Neural crest cell (in vitro differentiated cells): Measurements from ENCODE around the gene IFT122. TPM values are rescaled to one million over a fixed set of nuclear protein-coding genes. Genes with fewer than 3 reads are reported as not detected.

ENCODE experiments used
- DNase-seq: peaks from one replicate; pipeline ENCODE4 v3.0.0; 2021; ENCODE audit warnings: low read depth, mixed read lengths, low spot score
- H3K27ac Mint-ChIP-seq: one replicate; pipeline ENCODE4 v1.8.0; 2021; ENCODE audit warnings: mild to moderate bottlenecking, mixed read lengths; ENCODE audit not compliant: unreplicated experiment
- H3K27me3 Mint-ChIP-seq: 2 replicates; pipeline ENCODE4 v1.8.0; 2021; ENCODE audit warnings: low read depth, mild to moderate bottlenecking, mixed read lengths
- H3K36me3 Mint-ChIP-seq: 2 replicates; pipeline ENCODE4 v1.8.0; 2021; ENCODE audit warnings: low read depth, mild to moderate bottlenecking, mixed read lengths
- H3K4me1 Mint-ChIP-seq: 2 replicates; pipeline ENCODE4 v1.8.0; 2021; ENCODE audit warnings: mixed read lengths
- H3K4me3 Mint-ChIP-seq: one replicate; pipeline ENCODE4 v1.8.0; 2021; ENCODE audit warnings: mild to moderate bottlenecking, mixed read lengths
- H3K9me3 Mint-ChIP-seq: 2 replicates; pipeline ENCODE4 v1.8.0; 2021; ENCODE audit warnings: mixed read lengths
- CTCF ChIP-seq: fragments of 200-600 bp; sonication (generic); conservative IDR thresholded peaks from 2 replicates; pipeline ENCODE4 v1.5.0; 2021; ENCODE audit warnings: antibody characterized with exemption, mild to moderate bottlenecking
- total RNA-seq: library from RNA; stranded (reverse); gene quantifications from 2 replicates; pipeline ENCODE4 v1.2.1, GENCODE V29; 2021

IFT122 gene
- total RNA-seq, 1 donor from 2014 or later, result 44.9 TPM

- no peak overlapping the region for H3K27ac Mint-ChIP-seq
Observed at GRCh38 chr3:129567939-129568338, 127.9 kb downstream of the IFT122 start.

GRCh38 chr3:129569856-129570255 is 129.8 kb downstream of the IFT122 start:
- Mint-ChIP-seq H3K9me3 (no peaks in the 10 kb centered on the region), H3K4me1 (no peaks in the 10 kb centered on the region), H3K36me3 (no peaks in the 10 kb centered on the region), H3K27ac (no peak overlapping the region), H3K27me3 (no peaks in the 10 kb centered on the region), H3K4me3 (no peak overlapping the region)
- no peak for DNase-seq
- no peak for TF ChIP-seq CTCF

More at GRCh38 chr3:129567939-129568338, 127.9 kb downstream of the IFT122 start:
- no peak for DNase-seq
- no peaks in the 10 kb centered on the region for H3K9me3 Mint-ChIP-seq
- TF ChIP-seq CTCF, result no peak
- H3K27me3 Mint-ChIP-seq, result no peaks in the 10 kb centered on the region
- no peak overlapping the region for H3K4me3 Mint-ChIP-seq
- H3K4me1 Mint-ChIP-seq, result no peaks in the 10 kb centered on the region
- no peaks in the 10 kb centered on the region for H3K36me3 Mint-ChIP-seq

Other genes starting within 250 kb of the IFT122 start
- 116 and 122 TPM in 2 replicates for gene COPG1, start 190.6 kb upstream of the IFT122 start, total RNA-seq
- 61.2 and 62.9 TPM in 2 replicates for gene HMCES, start 161.4 kb upstream of the IFT122 start, total RNA-seq
- gene EFCAB12, start 11.6 kb upstream of the IFT122 start, total RNA-seq, result 3.1 and 4.0 TPM in 2 replicates
- gene MBD4, start 276 bp upstream of the IFT122 start, total RNA-seq, result 37.8 and 39.5 TPM in 2 replicates
- not detected in 2 replicates for gene RHO, start 88.4 kb downstream of the IFT122 start, total RNA-seq
- gene H1-8, start 103.0 kb downstream of the IFT122 start, total RNA-seq, result not detected in 2 replicates
- gene PLXND1, start 166.5 kb downstream of the IFT122 start, total RNA-seq, result 39.4 and 44.3 TPM in 2 replicates